Esophagus muscularis mucosa (tissue), 4 donors: ENCODE measurements around the gene GNPDA1. TPM values are rescaled to one million over a fixed set of nuclear protein-coding genes. Genes with fewer than 3 reads are reported as not detected.

Experiments
- DNase-seq: peaks from one replicate; pipeline ENCODE4 v3.0.0-alpha.2; 2017; ENCODE audit errors: extremely low spot score
- H3K27ac ChIP-seq, 4 donors: fragments of 200-600 bp; sonication (generic); replicated peaks in 1 of 4; 1 replicate in 3 of 4; 2 replicates in 1 of 4; pipeline ENCODE4 v1.5.1; 2016 to 2019; ENCODE audit warnings: mild to moderate bottlenecking in 1 of 4
- H3K27me3 ChIP-seq, 4 donors: fragments of 200-600 bp; sonication (generic); one replicate each; pipeline versions ENCODE4 v1.5.1 to v1.6.0; 2016 to 2019
- H3K36me3 ChIP-seq, 4 donors: fragments of 200-600 bp; sonication (generic); one replicate each; pipeline ENCODE4 v1.5.1; 2016 to 2019
- H3K4me1 ChIP-seq, 4 donors: fragments of 200-600 bp; sonication (generic); one replicate each; pipeline ENCODE4 v1.5.1; 2016 to 2019
- H3K4me3 ChIP-seq, 4 donors: fragments of 200-600 bp; sonication (generic); 1 replicate in 2 of 4; 2 replicates in 2 of 4; pipeline ENCODE4 v1.5.1; 2016 to 2019; ENCODE audit warnings: mild to moderate bottlenecking in 4 of 4, moderate library complexity in 1 of 4
- H3K9me3 ChIP-seq, 4 donors: fragments of 200-600 bp; sonication (generic); 1 replicate in 3 of 4; 2 replicates in 1 of 4; pipeline ENCODE4 v1.5.1; 2016 to 2019
- CTCF ChIP-seq, 3 experiments: fragments of 200-600 bp in 2 of 3; fragments of 450-650 bp in 1 of 3; sonication (generic) in 2 of 3; IDR thresholded peaks; one replicate each; pipeline ENCODE4 v1.5.1; 2017 to 2019; ENCODE audit warnings: antibody characterized with exemption in 3 of 3, mild to moderate bottlenecking in 2 of 3, moderate library complexity in 1 of 3
- EP300 ChIP-seq: sonication (generic); formaldehyde crosslinking; IDR thresholded peaks from one replicate; pipeline ENCODE4 v1.6.1; 2017; ENCODE audit warnings: antibody characterized with exemption
- POLR2A ChIP-seq: fragments of 450-650 bp; IDR thresholded peaks from one replicate; pipeline ENCODE4 v1.6.1; 2017; ENCODE audit warnings: antibody characterized with exemption, moderate library complexity, mild to moderate bottlenecking, low read depth
- POLR2AphosphoS5 ChIP-seq, 2 donors: sonication (generic); formaldehyde crosslinking; IDR thresholded peaks; one replicate each; pipeline ENCODE4 v1.6.1; 2017; ENCODE audit warnings: antibody characterized with exemption in 2 of 2
- WGBS: methylation state at CpG from one replicate; pipeline ENCODE4 v1.1.5; 2018; 5-methylcytosine and 5-hydroxymethylcytosine counted together
- intact Hi-C: fragments of 100-400 bp; cut with DNase I; formaldehyde crosslinking; loops from one replicate; pipeline ENCODE4 v1.15.1; 2023
- total RNA-seq, 4 donors: library from RNA; depleted of rRNA; stranded (reverse); fragments of >200 nt; gene quantifications; one replicate each; pipeline versions ENCODE4 v1.1.0 to v1.2.1, GENCODE V29; 2016

GNPDA1 gene
- total RNA-seq, 4 donors from 2014 or later = 19.5 to 52.4 (median 35.4) TPM

GRCh38 chr5:142009886-142010285, 2.9 kb downstream of the GNPDA1 start:
- WGBS = 86% methylated on average over 4 of the region's 4 CpGs
- intact Hi-C loops = no loop called here

GRCh38 chr5:142008813-142009212, 4.0 kb downstream of the GNPDA1 start:
- TF ChIP-seq POLR2A (no peak), EP300 (no peak), CTCF (IDR thresholded peaks at IDR 0.05) (no peak), POLR2AphosphoS5 (IDR thresholded peaks at IDR 0.05) (no peak)
- H3K36me3 ChIP-seq = peaks cover 3 to 56% (median 37%) of the 10 kb centered on the region in 4 donors

More at GRCh38 chr5:142009886-142010285, 2.9 kb downstream of the GNPDA1 start:
- H3K27ac ChIP-seq = no peak overlapping the region
- no peak for TF ChIP-seq POLR2AphosphoS5 (IDR thresholded peaks at IDR 0.05)
- TF ChIP-seq POLR2A = no peak
- TF ChIP-seq CTCF (IDR thresholded peaks at IDR 0.05) = no peak
- no peak for TF ChIP-seq EP300
- H3K27me3 ChIP-seq = no peaks in the 10 kb centered on the region
- peaks cover 3 to 45% (median 27%) of the 10 kb centered on the region in 4 donors for H3K36me3 ChIP-seq
- H3K4me3 ChIP-seq = no peak overlapping the region
- peaks cover 6 to 36% (median 24%) of the 10 kb centered on the region in 4 donors for H3K4me1 ChIP-seq
- no peak for DNase-seq
- no peaks in the 10 kb centered on the region for H3K9me3 ChIP-seq

GRCh38 chr5:142007237-142007544, 5.6 kb downstream of the GNPDA1 start:
- no peak overlapping the region for H3K4me3 ChIP-seq
- H3K36me3 ChIP-seq = peaks cover 15 to 72% (median 53%) of the 10 kb centered on the region in 4 donors
- TF ChIP-seq CTCF (IDR thresholded peaks at IDR 0.05) (no peak), POLR2A (no peak), EP300 (no peak), POLR2AphosphoS5 (IDR thresholded peaks at IDR 0.05) (no peak)
- intact Hi-C loops = no loop called here
- H3K27ac ChIP-seq = no peak overlapping the region
- H3K4me1 ChIP-seq = peaks cover 0 to 13% (median 8%) of the 10 kb centered on the region in 4 donors
- 85% methylated on average over 1 of the region's 1 CpG for WGBS
- H3K27me3 ChIP-seq = no peaks in the 10 kb centered on the region
- H3K9me3 ChIP-seq = no peaks in the 10 kb centered on the region
- DNase-seq = no peak

More at GRCh38 chr5:142008813-142009212, 4.0 kb downstream of the GNPDA1 start:
- Histone ChIP-seq H3K9me3 (no peaks in the 10 kb centered on the region), H3K4me1 (peaks cover 5 to 25% (median 20%) of the 10 kb centered on the region in 4 donors), H3K27ac (no peak overlapping the region), H3K4me3 (no peak overlapping the region), H3K27me3 (no peaks in the 10 kb centered on the region)
- intact Hi-C loops = no loop called here
- no peak for DNase-seq

- intact Hi-C loops = no loop called here
- Histone ChIP-seq H3K27ac (no peak overlapping the region), H3K36me3 (peaks cover 15 to 78% (median 59%) of the 10 kb centered on the region in 4 donors), H3K4me3 (no peak overlapping the region), H3K27me3 (no peaks in the 10 kb centered on the region), H3K4me1 (peaks cover 0 to 7% (median 2%) of the 10 kb centered on the region in 4 donors), H3K9me3 (no peaks in the 10 kb centered on the region)
- TF ChIP-seq POLR2AphosphoS5 (IDR thresholded peaks at IDR 0.05) (no peak), CTCF (IDR thresholded peaks at IDR 0.05) (no peak), EP300 (no peak), POLR2A (no peak)
- 77% methylated on average over 2 of the region's 3 CpGs for WGBS
- DNase-seq = no peak
Measured at GRCh38 chr5:142006363-142007236, 6.2 kb downstream of the GNPDA1 start.
